NCI-H1694 treated with DMSO at 0.1 percent for 48 hours (cell line): ENCODE results near the gene DNAJC17.

Source experiments
- DNase-seq: peaks from one replicate; lab custom pipeline; 2025; lab: John Stamatoyannopoulos, UW

The DNAJC17 gene

GRCh38 chr15:40790718-40791117, 16.6 kb downstream of the DNAJC17 start:
- DNase-seq: no peak

- no peak for DNase-seq
Observed at GRCh38 chr15:40789999-40790398, 17.3 kb downstream of the DNAJC17 start.

- DNase-seq: no peak
Observed at GRCh38 chr15:40789119-40789518, 18.2 kb downstream of the DNAJC17 start.

- DNase-seq: no peak
Observed at GRCh38 chr15:40787991-40788390, 19.3 kb downstream of the DNAJC17 start.

- no peak for DNase-seq
Observed at GRCh38 chr15:40787344-40787841, 19.9 kb downstream of the DNAJC17 start.

- no peak for DNase-seq
Observed at GRCh38 chr15:40785814-40786213, 21.5 kb downstream of the DNAJC17 start.

GRCh38 chr15:40785164-40785563, 22.1 kb downstream of the DNAJC17 start:
- DNase-seq: no peak

- peak; percentile 37 for DNase-seq
Observed at GRCh38 chr15:40782609-40783227, 24.6 kb downstream of the DNAJC17 start.

- no peak for DNase-seq
Observed at GRCh38 chr15:40776537-40777141, 30.6 kb downstream of the DNAJC17 start.

GRCh38 chr15:40775740-40776536, 31.3 kb downstream of the DNAJC17 start:
- DNase-seq: no peak

GRCh38 chr15:40775007-40775406, 32.3 kb downstream of the DNAJC17 start:
- DNase-seq: no peak

GRCh38 chr15:40773902-40774301, 33.4 kb downstream of the DNAJC17 start:
- no peak for DNase-seq

GRCh38 chr15:40773496-40773895, 33.8 kb downstream of the DNAJC17 start:
- DNase-seq: no peak

- DNase-seq: no peak
Observed at GRCh38 chr15:40772014-40772413, 35.3 kb downstream of the DNAJC17 start.

GRCh38 chr15:40771242-40771641, 36.0 kb downstream of the DNAJC17 start:
- no peak for DNase-seq

- DNase-seq: no peak
Observed at GRCh38 chr15:40770147-40770721, 37.0 kb downstream of the DNAJC17 start.

- DNase-seq: peak; percentile 11
Observed at GRCh38 chr15:40769274-40770146, 37.8 kb downstream of the DNAJC17 start, which contains the start of gene C15orf62. Gene C15orf62 (plus strand): TSS chr15:40769980. CDS start chr15:40770496, 516 bp downstream.

GRCh38 chr15:40768521-40769273, 38.6 kb downstream of the DNAJC17 start:
- DNase-seq: no peak

GRCh38 chr15:40767838-40768500, 39.3 kb downstream of the DNAJC17 start:
- DNase-seq: no peak
